GM18499 (cell line): ENCODE measurements around the gene ITSN1.
"Not testable (repeated sequence)": the region's sequence is repeated elsewhere in the genome, so short reads cannot be mapped to it uniquely, and the experiment has no call there.

Experiments
- ATAC-seq: cut with Tn5 transposase; IDR thresholded peaks from one replicate; pipeline ENCODE4 v1.9.1; 2021; ENCODE audit warnings: moderate number of reproducible peaks; ENCODE audit not compliant: insufficient read depth, unreplicated experiment

Gene ITSN1

DNA sequence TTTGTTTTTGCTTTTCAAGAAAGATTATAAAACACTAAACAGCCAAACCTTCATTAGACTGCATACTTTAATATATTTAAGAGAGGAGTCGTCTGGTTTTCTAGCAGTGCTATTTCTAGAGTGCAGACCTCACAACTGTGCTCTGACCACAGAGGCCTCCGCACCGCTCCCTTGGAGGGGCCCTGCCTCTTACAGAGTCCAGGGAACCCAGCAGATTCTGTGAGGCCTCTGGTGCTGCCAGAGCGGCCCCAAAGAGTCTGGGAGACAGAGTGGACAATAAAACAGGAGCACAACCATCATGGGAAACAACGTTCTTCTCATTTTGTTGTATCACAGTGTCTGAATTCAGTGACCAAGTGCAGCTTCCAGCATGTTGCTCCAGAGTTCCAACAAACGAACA is 267.5 kb downstream of the ITSN1 start:
- no peak for ATAC-seq

DNA sequence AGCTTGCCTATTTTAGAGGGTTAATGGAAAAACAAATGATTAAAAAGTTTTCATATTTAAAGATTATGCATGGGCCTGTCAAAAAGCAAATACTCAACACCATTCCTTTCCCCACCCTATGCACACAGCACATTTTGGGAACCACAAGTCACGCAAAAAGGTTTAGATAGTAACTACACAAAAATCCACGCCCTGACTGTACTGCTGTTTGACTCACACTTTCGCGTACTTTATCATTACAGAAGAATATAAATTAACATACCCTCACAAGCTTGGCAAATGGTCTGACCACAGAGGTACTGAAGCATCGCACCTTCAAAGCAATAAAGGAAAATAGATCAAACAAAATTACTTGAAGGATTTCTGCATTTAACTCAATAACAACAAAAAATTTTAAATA is 271.9 kb downstream of the ITSN1 start:
- ATAC-seq = no peak

DNA sequence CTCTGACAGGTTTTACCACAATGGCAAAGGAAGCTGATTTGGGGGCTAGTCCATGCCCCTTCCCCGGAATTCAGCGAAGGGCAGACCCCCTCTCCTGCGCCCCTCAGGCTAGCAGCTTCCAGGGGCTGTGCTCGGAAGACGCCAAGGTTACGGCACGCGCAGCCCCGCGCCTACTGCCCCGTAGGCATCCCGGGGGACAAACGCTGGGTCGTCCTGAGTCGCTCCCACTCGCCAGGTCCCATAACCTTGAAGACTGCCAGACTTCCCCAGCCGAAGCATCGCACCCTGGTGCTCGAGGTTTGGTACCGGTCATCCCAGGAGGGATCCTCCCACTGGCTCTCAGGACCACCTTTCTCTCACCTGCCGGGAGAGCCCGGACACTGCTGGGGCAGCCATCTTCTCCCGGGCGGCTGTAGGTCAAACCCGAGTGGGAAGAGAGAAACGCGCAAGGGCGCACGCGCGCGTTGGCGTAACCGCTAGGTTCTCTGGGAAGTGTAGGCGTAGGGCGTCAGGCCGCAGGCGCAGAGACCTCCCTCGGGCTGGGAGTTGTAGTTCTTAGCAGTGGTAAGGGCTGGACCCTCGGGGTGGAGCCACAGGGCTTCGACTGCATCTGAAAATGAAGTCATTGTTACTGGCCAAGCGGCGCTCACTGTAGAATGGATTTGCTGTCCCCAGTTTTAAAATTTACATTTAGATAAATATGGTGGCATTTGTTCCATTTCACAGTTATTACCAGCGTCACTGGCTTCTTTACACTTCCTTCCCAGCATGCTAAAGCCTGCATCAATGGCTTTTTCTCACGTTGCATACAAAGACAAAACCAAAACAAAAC is 273.3 kb downstream of the ITSN1 start, which contains the start of gene ATP5PO:
Gene ATP5PO, minus strand, starts transcription at position 437 of the 832 bp plus-strand sequence. Its CDS starts 41 bp downstream, at position 396.
- ATAC-seq = peak; percentile 92

DNA sequence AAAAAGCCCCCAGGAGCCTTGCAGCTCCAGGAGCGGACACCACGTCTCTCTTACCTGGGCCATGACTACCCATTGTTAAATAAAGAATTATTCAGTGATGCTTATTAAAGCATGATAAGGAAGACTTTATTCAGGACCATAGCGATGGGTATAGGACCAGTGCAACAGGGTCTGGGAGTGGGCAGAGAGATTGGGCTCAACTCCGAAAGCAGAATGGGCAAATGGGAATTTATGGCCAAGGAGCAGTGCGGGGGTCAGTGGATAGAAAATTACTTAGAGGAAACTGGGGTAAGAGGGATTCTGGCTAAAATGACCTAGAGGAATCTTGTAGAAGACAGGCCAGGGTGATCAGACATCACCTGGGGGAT is 273.9 kb downstream of the ITSN1 start:
- no peak for ATAC-seq

DNA sequence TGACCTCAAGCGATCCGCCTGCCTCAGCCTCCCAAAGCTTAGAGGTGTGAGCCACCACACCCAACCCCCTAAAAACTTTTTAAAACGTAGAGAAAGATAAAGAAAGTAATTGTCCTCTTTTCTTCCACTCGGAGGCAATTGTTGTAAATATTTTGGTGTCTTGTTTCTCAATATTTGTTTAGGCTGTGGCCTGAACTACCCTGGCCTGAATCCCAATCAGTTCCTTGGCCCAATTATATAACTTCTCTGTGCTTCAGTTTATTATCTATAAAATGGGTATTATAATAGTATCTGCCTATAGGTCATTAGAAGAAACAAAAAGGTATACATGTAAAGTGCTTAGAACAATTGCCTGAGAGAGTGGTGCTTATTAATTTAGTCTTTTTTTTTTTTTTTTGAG is 275.1 kb downstream of the ITSN1 start:
- no peak for ATAC-seq

DNA sequence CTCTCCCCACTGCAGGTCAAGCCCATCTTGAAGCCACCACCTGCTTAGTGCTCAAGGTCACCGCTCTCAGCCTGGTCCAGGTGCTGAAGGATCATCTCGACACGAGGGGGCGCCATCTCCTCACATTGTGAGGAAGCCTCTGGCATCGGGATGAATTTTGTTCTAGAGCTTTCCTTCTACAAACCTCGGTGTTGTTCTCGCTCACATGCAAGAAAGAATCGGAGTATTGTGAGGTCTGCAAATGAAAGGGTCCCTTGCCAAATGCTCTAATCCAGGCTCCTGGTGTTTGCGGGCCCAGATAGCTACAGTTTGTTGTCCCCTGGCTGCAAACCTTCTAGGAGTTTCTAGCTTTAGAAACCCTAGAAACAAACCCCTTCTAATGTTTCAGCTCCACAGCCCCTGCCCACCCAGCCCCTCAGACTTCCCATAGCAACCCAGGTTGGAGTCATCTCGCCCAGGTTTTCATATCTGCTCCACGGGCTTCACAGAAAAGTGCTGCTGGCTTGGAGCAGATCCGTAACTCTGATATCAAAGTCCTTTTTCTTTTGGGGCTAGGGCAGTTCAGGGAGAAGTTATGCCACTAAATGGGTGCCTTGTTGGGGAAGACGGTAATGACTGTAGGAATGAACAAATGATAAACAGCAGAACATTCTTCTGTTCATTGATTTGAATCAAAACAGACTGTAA is 281.9 kb downstream of the ITSN1 start:
- ATAC-seq = peak; percentile 91

DNA sequence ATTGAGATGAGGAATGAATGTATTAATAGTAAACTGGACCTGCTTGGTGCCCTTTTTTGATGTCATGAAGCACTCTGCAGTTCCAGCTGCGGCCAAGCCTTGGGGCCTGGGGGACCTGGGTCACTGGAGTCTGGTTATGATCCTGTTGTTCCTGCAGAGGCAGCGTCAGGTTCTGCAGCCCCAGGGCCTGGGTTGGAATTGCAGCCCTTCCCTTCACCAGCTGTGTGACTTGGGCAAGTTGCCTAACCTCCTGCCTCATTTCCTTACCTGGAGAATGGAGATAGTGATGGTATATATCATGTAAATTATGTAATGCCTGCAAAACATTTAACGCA is 282.4 kb downstream of the ITSN1 start:
- no peak for ATAC-seq

DNA sequence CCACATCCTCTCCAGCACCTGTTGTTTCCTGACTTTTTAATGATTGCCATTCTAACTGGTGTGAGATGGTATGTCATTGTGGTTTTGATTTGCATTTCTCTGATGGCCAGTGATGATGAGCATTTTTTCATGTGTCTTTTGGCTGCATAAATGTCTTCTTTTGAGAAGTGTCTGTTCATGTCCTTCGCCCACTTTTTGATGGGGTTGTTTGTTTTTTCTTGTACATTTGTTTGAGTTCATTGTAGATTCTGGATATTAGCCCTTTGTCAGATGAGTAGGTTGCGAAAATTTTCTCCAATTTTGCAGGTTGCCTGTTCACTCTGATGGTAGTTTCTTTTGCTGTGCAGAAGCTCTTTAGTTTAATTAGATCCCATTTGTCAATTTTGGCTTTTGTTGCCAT is 283.9 kb downstream of the ITSN1 start:
- ATAC-seq = not testable (repeated sequence)

DNA sequence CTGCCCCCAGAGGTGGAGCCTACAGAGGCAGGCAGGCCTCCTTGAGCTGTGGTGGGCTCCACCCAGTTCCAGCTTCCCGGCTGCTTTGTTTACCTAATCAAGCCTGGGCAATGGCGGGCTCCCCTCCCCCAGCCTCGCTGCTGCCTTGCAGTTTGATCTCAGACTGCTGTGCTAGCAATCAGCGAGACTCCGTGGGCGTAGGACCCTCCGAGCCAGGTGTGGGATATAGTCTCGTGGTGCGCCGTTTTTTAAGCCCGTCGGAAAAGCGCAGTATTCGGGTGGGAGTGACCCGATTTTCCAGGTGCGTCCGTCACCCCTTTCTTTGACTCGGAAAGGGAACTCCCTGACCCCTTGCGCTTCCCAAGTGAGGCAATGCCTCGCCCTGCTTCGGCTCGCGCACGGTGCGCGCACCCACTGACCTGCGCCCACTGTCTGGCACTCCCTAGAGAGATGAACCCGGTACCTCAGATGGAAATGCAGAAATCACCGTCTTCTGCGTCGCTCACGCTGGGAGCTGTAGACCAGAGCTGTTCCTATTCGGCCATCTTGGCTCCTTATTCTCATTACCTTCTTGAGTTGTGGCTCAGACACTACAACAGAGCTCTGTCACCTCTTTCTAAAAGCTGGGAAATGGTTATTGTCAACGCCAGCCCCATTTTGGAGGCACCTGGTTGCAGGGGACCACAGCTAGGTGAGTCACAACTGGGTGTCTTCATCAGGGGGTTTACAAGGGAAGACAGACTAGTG is 288.9 kb downstream of the ITSN1 start:
- not testable (repeated sequence) for ATAC-seq

DNA sequence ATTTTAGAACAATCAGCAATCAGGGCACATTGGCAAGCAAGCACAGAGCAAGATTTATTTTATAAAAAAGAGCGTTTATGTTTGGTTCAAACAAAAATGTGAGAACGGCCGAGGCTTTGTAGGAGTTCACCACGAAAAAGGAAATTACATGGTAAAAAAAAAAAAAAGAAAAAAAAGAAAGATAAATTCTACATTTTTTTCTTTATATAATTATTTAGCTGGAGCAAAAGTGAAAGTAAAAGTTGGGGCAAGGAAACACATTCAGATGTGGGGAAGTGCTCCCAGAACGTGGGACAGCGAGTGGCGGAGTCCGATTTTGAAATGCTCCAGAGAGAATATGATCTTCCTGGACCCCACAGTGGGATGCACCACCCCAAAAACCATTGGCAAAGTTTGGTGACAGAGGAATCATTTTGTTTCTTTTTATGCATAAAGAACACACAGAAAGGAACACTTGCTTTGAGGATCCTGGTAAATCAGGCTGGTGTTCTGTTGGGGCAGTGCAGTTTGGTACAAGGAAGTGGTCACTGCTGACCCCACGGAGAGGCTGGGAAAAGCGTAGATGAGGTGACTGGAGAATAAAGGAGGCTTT is 289.6 kb downstream of the ITSN1 start:
- no peak for ATAC-seq

DNA sequence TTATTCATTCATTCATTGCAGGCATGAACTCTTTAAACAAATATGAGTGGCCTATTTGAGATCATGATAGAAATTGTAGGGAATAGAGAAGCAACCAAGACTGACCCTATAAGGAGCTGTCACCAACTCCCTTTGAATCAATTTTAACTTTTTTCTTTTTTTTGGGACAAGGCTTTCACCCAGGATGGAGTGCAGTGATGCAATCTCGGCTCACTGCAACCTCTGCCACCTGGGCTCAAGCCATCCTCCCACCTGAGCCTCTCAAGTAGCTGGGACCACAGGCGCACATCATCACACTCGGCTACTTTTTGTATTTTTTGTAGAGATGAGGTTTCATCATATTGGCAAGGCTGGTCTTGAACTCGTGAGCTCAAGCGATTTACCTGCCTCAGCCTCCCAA is 290.4 kb downstream of the ITSN1 start:
- no peak for ATAC-seq

DNA sequence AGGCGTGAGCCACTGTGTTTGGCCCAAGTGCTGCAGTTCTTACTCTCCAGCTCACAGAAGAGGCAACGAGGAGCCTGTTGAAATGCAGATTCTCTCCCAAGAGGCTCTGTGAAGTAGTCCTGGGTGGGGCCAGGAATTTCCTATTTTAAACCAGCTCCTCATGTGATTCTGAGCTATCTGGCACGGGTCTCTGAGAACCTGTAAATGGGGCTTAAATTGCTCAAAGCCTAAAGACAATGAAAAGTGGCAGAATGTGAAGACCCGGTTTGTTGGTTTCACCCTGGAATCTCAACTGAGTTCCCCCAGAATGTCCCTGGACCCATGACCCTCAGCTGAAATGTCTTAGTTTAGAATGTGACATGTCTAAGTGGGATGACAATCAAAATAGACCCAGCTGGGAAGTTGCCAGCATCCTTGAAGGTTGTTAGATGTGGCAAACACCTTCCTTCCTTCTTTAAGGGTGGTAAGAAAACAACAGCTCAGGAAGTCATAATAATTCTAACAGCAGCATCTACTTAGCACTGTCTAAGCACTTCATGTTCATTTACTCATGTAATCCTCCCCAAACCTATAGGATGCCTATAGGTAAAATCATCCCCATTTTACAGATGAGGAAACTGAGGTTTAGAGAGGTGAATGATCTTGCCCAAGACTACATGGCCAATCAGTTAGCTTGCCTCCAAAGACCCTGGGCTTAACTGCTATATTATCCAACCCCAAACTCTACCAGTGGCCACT is 294.2 kb downstream of the ITSN1 start:
- no peak for ATAC-seq

DNA sequence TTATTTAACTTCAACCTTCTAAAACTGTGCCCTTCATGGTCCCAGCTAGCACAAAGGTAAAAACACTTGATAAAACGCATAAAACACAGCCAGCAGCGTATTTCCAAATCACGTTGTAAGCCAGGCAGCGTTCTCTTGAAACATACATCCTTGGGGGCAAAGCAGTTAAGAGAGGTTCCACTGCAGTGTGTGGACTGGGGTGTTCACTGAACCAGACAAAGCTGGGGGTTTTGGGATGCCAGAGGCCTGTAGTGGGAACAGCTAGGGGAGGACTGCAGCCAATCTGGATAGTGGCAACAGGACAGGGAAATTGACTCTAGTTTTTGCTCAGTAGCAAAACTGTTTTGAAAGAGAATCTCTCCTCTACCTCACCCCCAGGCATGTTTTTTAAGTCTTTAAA is 294.8 kb downstream of the ITSN1 start:
- ATAC-seq = no peak

DNA sequence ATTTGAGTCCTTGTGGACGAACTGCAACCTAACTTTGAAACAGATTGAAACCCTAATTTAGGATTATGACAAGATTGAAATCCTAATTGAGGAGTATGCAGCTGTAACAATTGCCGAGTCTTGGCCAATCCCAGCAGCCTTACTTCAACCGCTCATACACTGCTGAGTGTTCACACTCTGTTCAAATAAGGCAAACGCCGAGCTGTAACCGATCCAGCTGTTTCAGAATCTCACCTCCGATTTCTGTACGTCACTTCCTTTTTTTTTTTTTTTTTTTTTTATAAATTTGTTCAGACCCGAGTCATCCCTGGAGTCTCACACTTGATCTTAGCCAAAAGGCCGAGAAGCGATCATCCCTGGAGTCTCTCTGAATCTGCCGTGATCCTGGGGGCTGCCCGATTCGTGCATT is 295.6 kb downstream of the ITSN1 start:
- no peak for ATAC-seq

DNA sequence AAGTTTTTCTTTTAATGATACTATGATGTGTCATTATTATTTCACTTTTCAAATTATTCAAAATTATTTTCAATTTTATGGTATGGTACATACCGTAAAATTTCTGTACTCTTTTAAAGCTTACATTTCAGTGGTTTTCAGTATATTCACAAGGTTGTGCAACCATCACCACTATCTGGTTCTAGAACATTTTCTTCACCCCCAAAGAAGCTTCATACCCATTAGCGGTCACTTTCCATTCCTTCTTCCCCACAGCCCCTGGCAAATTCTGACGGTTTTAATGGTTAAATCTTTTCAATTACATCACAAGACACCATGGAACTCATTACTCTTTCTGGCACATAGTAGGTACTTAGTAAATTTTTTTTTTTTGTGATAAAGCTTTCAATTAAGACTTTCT is 296.1 kb downstream of the ITSN1 start:
- ATAC-seq = no peak

DNA sequence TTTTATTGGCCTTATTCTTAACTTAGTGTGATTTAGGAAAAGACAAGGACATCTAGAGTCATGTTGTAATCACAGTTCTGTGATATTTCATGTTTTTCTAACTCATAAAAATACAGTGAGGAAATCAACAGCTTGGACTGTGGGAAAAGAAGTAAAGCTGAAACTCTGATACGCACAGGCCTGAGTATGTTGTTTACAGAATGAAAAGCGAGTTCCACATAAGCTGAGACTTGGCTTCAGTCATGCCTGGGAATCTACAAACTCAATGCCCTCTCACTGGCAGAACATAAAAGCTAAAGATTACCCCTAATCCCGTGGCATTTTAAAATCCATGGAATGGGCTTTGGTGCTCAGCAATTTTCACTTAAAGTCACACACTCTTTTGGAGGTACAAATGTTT is 296.9 kb downstream of the ITSN1 start:
- no peak for ATAC-seq

DNA sequence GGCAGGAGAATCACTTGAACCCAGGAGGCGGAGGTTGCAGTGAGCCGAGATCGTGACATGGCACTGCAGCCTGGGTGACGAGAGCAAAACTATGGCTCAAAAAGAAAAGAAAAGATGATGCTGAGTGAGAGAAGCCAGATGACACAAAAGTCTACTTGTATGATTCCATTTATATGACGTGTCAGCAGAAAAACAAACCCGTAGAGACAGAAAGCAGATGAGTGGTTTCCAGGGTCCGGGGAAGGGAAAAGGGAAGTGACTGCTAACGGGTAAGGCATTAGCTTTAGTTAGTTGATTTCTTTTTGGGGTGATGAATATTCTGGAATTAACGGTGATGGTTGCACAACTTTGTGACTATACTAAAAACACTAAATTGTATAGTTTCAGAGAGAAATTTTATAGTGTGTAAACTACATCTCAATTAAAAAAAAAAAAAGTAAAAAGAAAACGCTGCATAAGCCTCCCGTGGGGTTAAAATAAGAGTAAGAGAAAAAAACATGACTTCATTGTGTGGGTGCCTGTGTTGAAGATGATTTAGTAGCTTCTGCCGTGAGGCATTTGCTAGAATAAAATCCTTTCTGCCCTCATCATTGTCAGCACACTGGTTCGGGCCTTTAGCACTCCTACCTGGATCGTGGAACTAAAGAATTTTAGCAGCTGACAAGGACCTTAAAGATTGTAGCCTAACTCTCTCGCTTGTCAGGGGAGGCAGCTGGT is 298.0 kb downstream of the ITSN1 start:
- no peak for ATAC-seq

DNA sequence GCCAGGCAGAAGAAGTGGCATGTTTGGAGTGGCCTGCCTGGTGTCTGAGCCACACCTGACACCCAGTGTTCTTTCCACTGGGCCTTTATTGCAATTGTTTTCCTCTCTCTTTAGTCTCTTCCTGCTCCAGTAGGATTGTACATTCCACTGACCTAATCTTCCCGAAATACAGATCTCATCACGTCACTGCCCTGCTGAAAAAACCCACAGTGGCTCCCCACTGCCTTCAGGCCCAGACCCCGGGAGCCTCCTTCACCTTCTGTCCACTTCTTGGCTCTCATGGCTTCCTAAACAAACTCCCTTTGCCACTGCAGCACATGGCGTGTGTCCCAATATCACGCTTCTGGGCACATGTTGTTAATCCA is 298.6 kb downstream of the ITSN1 start:
- no peak for ATAC-seq

DNA sequence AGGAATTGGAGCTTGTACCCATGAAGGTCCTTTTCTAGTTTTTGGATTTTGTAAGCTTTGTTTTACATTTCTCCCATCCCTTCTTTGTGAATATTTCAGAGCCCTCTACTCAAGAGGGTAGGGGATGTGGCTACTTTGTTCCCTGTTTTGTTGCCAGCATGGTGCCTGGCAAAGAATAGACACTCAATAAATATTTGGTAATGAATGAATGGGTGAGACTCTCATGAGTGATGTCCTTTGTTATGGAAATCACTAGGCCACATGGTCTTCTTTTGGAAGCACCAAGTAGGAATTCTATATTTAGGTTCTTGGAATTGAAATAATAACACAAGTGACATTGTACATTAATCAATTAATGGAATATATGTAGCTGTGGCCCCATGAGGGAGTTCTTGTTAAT is 300.1 kb downstream of the ITSN1 start:
- ATAC-seq = no peak

DNA sequence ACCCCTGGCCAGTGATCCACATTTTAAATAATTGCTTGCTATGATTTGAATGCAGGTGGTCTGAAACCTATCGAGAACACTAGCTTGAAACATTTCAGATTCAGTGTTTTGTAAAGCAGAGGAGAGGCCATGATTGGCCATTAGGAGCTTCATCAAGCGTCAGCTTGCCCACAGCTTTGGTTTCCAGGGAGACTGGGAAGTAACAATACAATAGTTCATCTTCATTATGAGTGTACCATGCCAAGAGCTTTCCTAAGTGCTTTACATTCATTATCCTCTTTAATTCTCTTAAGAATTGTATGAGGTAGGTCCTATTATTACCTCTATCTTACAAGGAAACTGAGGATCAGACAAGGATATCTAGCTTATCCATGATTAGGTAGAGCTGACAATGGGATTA is 301.0 kb downstream of the ITSN1 start:
- no peak for ATAC-seq
